Vagina (tissue), 2 donors: Measurements from ENCODE around the gene NRXN3. TPM values are rescaled to one million over a fixed set of nuclear protein-coding genes. Genes with fewer than 3 reads are reported as not detected.

Experiments
- DNase-seq, 2 donors: peaks; one replicate each; pipeline ENCODE4 v3.0.0-alpha.2; 2017; ENCODE audit errors: extremely low spot score in 2 of 2
- H3K27ac ChIP-seq: fragments of 200-600 bp; sonication (generic); one replicate; pipeline ENCODE4 v1.5.1; 2019
- H3K27me3 ChIP-seq: fragments of 200-600 bp; sonication (generic); one replicate; pipeline ENCODE4 v1.5.1; 2019
- H3K36me3 ChIP-seq, 2 donors: fragments of 200-600 bp; sonication (generic); one replicate each; pipeline ENCODE4 v1.5.1; 2017 to 2019
- H3K4me1 ChIP-seq: fragments of 200-600 bp; sonication (generic); one replicate; pipeline ENCODE4 v1.5.1; 2019
- H3K4me3 ChIP-seq, 2 donors: fragments of 200-600 bp; sonication (generic); 1 replicate in 1 of 2; 2 replicates in 1 of 2; pipeline ENCODE4 v1.5.1; 2016 to 2019
- H3K9me3 ChIP-seq: fragments of 200-600 bp; sonication (generic); one replicate; pipeline ENCODE4 v1.5.1; 2019
- POLR2A ChIP-seq, 2 donors: fragments of 450-650 bp; IDR thresholded peaks; one replicate each; pipeline ENCODE4 v1.6.1; 2017; ENCODE audit warnings: antibody characterized with exemption in 2 of 2, mild to moderate bottlenecking in 2 of 2, moderate library complexity in 2 of 2
- POLR2AphosphoS5 ChIP-seq, 2 donors: sonication (generic); formaldehyde crosslinking; IDR thresholded peaks; one replicate each; pipeline ENCODE4 v1.9.0; 2017; ENCODE audit warnings: antibody characterized with exemption in 2 of 2, mild to moderate bottlenecking in 2 of 2, low read depth in 1 of 2; ENCODE audit not compliant: insufficient read depth in 1 of 2
- intact Hi-C: fragments of 100-400 bp; cut with DNase I; formaldehyde crosslinking; loops from one replicate; pipeline ENCODE4 v1.15.1; 2023
- total RNA-seq: library from RNA; depleted of rRNA; stranded (reverse); fragments of >200 nt; gene quantifications from one replicate; pipeline ENCODE4 v1.2.3, GENCODE V29; 2016
- TF ChIP-seq, protein P1 (sequence below), 3 experiments: fragments of 450-650 bp in 2 of 3; fragments of 200-600 bp in 1 of 3; sonication (generic) in 1 of 3; IDR thresholded peaks; one replicate each; pipeline ENCODE4 v1.5.1; 2017 to 2019; ENCODE audit warnings: antibody characterized with exemption in 3 of 3, mild to moderate bottlenecking in 2 of 3, moderate library complexity in 2 of 3

The NRXN3 gene
- total RNA-seq, 1 donor from 2014 or later: 4.7 TPM

DNA sequence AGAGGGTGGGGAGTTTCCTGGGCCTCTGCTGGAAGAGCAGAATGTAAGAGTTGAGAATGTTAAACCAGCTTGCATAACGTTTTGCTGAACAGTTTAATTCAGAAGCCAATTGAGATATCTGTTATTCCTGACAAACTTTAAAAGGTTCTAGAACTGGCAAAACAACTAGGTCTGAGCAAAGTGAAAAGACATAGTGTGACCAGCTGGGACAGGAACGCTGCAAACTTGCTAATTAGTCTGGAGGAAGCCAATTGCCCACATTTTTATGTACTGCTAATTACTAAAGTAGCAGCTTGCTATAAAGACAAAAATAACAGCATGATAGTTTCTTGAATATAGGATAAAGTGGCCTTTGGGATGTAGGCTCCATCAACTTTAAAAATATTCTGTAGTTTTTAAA lies 704.9 kb downstream of the NRXN3 start:
- Histone ChIP-seq H3K4me3 (no peak overlapping the region), H3K27me3 (no peaks in the 10 kb centered on the region), H3K4me1 (no peaks in the 10 kb centered on the region), H3K9me3 (no peaks in the 10 kb centered on the region), H3K27ac (no peak overlapping the region), H3K36me3 (no peaks in the 10 kb centered on the region)
- intact Hi-C loops: no loop called here
- TF ChIP-seq, protein P1, sequence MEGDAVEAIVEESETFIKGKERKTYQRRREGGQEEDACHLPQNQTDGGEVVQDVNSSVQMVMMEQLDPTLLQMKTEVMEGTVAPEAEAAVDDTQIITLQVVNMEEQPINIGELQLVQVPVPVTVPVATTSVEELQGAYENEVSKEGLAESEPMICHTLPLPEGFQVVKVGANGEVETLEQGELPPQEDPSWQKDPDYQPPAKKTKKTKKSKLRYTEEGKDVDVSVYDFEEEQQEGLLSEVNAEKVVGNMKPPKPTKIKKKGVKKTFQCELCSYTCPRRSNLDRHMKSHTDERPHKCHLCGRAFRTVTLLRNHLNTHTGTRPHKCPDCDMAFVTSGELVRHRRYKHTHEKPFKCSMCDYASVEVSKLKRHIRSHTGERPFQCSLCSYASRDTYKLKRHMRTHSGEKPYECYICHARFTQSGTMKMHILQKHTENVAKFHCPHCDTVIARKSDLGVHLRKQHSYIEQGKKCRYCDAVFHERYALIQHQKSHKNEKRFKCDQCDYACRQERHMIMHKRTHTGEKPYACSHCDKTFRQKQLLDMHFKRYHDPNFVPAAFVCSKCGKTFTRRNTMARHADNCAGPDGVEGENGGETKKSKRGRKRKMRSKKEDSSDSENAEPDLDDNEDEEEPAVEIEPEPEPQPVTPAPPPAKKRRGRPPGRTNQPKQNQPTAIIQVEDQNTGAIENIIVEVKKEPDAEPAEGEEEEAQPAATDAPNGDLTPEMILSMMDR (IDR thresholded peaks at IDR 0.05): no peak
- DNase-seq: no peak

DNA sequence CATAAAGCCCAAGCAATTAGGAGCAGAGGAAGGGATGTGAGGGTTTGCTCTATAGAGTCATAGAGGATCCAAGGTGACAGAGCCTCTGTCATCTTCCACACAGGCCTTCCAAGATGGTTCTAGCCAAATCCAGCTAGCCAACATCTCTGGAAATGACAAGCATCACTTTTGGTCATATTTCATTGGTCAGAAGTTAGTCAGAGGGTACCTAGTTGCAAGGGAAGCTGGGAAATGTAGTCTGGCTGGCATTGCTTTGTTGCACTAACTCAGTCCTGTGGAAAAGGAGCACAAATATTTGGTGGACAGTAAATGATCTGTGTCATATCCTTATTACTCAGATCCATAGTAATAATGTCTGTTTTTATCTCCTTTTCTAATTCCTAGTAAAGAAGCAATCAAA lies 715.7 kb downstream of the NRXN3 start:
- H3K9me3 ChIP-seq: no peaks in the 10 kb centered on the region
- no peak for DNase-seq
- intact Hi-C loops: no loop called here
- H3K4me1 ChIP-seq: no peaks in the 10 kb centered on the region
- TF ChIP-seq, protein P1 (IDR thresholded peaks at IDR 0.05): no peak
- TF ChIP-seq POLR2AphosphoS5 (IDR thresholded peaks at IDR 0.05; ENCODE audit: insufficient read depth in 1 of 2, low read depth in 1 of 2): no peak
- no peak for TF ChIP-seq POLR2A (IDR thresholded peaks at IDR 0.05)
- no peak overlapping the region for H3K27ac ChIP-seq
- no peaks in the 10 kb centered on the region for H3K27me3 ChIP-seq
- H3K36me3 ChIP-seq: no peaks in the 10 kb centered on the region
- no peak overlapping the region for H3K4me3 ChIP-seq

DNA sequence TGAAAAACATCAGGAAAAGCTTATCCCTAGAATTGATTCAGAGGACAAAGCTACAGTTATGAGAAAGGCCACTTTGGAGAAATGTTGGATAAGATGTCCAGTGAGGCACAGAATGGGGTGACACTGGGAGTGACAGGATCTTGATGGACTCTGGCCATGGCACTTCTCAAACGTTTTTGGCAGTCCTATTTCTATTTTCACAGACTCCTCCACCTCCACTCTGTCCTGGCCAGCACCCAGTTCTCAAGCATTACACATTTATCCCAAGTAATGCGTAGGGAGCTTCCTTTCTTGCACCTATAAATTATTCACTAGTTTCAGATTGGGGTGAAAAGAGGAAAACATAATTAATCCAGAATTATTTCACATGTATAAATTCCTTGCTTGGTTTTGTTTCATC lies 727.3 kb downstream of the NRXN3 start:
- Histone ChIP-seq H3K36me3 (no peaks in the 10 kb centered on the region), H3K4me1 (no peaks in the 10 kb centered on the region), H3K4me3 (no peak overlapping the region), H3K9me3 (no peaks in the 10 kb centered on the region), H3K27ac (no peak overlapping the region), H3K27me3 (no peaks in the 10 kb centered on the region)
- intact Hi-C loops: no loop called here
- no peak for TF ChIP-seq POLR2A (IDR thresholded peaks at IDR 0.05)
- TF ChIP-seq, protein P1 (IDR thresholded peaks at IDR 0.05): no peak
- no peak for TF ChIP-seq POLR2AphosphoS5 (IDR thresholded peaks at IDR 0.05; ENCODE audit: insufficient read depth in 1 of 2, low read depth in 1 of 2)
- no peak for DNase-seq

- no peaks in the 10 kb centered on the region for H3K27me3 ChIP-seq
- intact Hi-C loops: no loop called here
- no peaks in the 10 kb centered on the region for H3K4me1 ChIP-seq
- no peaks in the 10 kb centered on the region for H3K36me3 ChIP-seq
- no peaks in the 10 kb centered on the region for H3K9me3 ChIP-seq
- no peak for DNase-seq
- no peak for TF ChIP-seq POLR2AphosphoS5 (IDR thresholded peaks at IDR 0.05; ENCODE audit: insufficient read depth in 1 of 2, low read depth in 1 of 2)
- TF ChIP-seq, protein P1 (IDR thresholded peaks at IDR 0.05): no peak
- no peak overlapping the region for H3K4me3 ChIP-seq
- H3K27ac ChIP-seq: no peak overlapping the region
These were observed 731.9 kb downstream of the NRXN3 start for GRCh38 chr14:78902010-78902623.

DNA sequence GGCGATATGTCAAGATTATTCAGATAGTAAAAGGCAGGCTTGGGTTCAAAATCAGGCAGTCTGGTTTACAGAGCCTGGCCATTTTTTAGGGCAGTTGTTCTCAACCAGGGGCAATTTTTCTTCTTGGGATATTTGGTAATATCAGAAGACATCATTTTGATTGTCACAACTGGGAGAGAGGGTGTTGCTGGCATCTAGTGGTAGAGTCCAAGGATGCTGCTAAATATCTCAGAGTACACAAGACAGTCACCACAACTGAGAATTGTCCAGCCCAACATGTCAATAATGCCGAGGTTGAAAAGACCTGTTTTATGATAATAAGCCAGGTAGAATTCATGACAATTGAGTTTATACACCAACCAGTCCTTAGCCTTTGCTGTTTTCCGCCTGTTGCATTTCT lies 733.9 kb downstream of the NRXN3 start:
- no peaks in the 10 kb centered on the region for H3K36me3 ChIP-seq
- TF ChIP-seq, protein P1 (IDR thresholded peaks at IDR 0.05): no peak
- no peak for TF ChIP-seq POLR2AphosphoS5 (IDR thresholded peaks at IDR 0.05; ENCODE audit: insufficient read depth in 1 of 2, low read depth in 1 of 2)
- no peak for DNase-seq
- H3K27ac ChIP-seq: no peak overlapping the region
- intact Hi-C loops: no loop called here
- H3K9me3 ChIP-seq: no peaks in the 10 kb centered on the region
- H3K4me1 ChIP-seq: no peaks in the 10 kb centered on the region
- no peak overlapping the region for H3K4me3 ChIP-seq
- H3K27me3 ChIP-seq: no peaks in the 10 kb centered on the region
